GM21515 (cell line): ENCODE data around the gene LCK.

ENCODE experiments used
- ATAC-seq: cut with Tn5 transposase; IDR thresholded peaks from one replicate; pipeline ENCODE4 v1.9.1; 2021; ENCODE audit not compliant: unreplicated experiment

The LCK gene

GRCh38 chr1:32318127-32318869 lies 67.2 kb downstream of the LCK start:
- ATAC-seq = no peak

DNA sequence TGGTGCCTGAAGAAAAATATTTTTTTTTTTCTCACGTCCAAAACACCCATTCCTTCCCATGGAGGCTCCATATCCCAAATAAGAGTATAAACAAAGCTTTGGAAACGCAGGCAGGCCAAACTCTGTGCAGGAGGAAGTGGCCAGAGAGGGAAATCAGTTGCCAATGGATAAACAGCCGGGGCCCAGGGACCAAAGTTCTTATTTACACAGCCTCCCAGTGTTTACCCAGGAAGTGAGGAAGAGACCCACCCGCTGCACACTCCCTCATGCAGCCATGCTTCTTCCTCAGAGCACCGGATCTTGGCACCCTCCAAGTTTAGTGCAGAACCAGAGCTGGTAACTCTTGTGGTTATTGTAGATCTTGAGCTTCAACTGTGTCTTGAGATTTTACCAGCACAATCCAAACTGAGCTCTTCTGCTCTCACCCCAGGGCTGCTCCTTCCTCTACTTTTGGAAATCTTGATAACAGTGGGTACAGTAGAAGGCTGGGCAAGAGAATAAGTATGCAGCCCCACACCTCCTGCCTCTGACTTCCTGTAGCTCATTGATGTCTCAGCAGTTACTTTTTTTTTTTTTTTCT lies 70.7 kb downstream of the LCK start:
- ATAC-seq = no peak

DNA sequence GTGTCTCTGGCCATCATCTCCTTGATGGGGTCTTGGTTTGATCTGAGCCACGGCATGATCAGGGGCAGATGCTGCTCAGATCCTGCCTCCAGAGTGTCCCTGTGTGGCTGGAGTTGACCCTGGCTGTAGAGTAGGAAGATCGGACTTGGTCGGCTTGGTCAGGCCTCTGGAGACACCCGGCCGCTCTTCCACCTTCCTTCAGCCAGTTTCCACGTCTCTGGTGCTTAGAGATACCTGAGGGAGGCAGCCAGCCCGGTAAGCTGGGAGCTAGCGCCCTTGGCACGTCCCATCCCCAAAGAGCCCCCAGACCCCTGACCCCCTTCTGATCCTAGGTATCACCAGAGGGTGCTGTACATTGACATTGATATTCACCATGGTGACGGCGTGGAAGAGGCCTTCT lies 76.1 kb downstream of the LCK start:
- ATAC-seq = no peak

- ATAC-seq = no peak
Observed at GRCh38 chr1:32329931-32330466, 78.9 kb downstream of the LCK start.

- no peak for ATAC-seq
Observed at GRCh38 chr1:32330558-32331151, 79.6 kb downstream of the LCK start.

DNA sequence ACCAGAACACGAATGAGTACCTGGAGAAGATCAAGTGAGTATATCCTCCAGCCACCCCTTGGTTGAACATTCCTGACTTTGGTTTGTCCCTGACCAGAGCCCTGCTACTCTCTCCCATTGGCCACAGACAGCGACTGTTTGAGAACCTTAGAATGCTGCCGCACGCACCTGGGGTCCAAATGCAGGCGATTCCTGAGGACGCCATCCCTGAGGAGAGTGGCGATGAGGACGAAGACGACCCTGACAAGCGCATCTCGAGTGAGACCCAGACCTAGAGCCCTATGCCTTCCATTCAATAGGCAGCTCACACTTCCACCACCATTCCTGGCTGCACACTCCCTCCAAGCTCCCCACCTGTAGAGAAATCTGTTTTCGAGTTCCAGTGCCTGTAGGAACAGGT lies 80.5 kb downstream of the LCK start:
- no peak for ATAC-seq

DNA sequence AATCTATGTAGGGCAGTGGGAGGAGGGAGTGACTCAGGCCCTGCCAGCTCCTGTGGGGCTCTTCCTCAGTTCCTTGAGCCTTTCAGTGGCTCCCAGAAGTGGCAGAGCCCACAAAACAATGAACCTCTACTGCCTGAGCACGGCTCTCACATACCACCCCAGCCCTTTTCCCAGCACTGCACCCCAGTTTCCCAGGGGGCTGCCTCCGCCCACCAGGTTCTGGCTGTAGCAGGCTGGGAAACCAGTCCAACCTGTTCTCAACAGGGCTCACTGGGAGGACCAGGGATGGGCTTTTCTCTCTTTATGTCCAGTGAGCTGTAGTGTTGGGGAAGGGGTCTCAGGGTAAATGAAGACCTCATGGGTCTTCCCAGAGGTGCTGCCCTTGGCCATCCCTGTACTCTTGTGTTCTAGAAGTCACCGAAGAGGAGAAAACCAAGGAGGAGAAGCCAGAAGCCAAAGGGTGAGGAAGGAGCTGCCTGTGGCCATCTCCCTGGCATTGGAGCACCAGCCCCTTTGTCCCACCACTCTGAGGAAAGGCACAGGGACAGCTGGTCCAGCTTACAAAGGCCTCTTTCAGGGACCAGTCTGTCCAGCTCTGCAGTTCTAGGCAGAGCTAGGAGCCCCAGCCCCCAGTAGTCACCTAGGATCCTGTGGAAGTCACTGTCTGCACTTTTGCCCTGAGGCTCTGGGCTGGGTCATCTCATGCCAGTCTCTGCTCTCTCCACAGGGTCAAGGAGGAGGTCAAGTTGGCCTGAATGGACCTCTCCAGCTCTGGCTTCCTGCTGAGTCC lies 81.4 kb downstream of the LCK start:
- ATAC-seq = no peak

- ATAC-seq = no peak
Observed at GRCh38 chr1:32333251-32333963, 82.3 kb downstream of the LCK start.

DNA sequence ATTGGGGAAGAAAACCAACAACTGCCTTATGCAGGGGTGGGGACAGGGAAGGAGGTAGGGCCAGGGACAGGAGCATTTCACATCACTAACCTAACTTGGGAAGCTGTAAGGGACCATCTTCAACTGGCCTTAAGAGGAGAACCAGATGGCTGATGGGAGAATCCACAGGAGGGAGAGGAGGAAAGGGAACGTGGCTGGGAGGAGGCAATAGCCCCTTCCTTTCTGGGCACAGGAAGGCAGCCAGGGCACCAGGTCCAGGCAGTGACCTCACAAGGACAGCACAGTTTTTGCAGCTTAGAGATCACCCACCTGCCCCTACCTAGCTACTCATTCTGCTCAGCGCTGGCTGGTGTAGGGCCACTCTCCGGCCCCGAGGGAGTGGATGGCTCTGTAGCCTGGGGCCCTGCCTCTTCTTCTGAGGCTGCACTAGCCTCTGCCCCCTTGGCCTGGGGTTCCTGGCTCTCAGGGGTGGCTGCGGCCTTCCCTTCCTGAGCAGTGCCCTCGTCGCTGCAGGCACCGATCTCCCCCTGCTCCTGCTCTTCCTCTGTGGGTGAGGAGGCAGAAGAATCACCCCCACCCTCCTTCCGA lies 83.3 kb downstream of the LCK start:
- no peak for ATAC-seq

DNA sequence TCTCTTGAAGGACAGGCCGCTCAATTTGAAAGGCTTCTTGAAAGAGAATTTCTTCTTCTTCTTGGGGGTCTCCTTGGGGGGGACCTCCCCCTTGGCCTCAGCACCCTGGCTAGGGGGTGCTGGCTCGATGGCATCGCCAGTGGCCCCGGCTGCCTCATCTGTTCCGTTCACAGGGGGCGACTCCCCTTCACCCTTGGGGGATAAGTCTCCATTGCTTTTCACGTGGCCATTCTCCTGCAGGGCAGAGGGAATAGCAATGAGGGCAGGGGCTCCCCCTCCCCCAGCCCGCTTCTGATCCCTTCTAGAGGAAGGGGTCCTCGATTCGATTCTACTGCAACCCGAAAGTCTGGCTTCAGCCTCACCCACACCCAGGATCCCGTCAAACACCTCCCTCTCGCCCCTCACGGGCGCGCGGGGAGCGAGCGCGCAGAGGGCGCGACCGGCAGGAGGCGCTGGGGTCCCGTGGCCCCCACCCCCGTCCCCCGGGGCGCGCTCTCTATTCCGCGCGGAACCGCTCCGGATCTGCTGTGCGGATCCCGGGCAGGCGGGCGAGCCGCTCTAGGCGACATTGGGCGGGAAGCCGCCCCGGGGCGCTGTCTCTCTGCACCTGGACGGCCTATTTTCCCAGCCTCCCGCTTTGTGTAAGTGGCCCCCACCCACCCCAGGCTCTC lies 83.9 kb downstream of the LCK start:
- no peak for ATAC-seq

- no peak for ATAC-seq
Observed at GRCh38 chr1:32335535-32335789, 84.4 kb downstream of the LCK start.
